Dendritic cell treated with granulocyte-macrophage colony-stimulating factor and Interleukin-4, amounts not matched to agents 40 ng/mL and 50 ng/mL, for 4 days (primary cell): ENCODE data around the gene F2RL1.
"Not testable (repeated sequence)": the region's sequence is repeated elsewhere in the genome, so short reads cannot be mapped to it uniquely, and the experiment has no call there.

Source experiments
- H3K27ac Mint-ChIP-seq: one replicate; pipeline ENCODE4 v1.8.0; 2022; ENCODE audit warnings: mild to moderate bottlenecking, mixed read lengths
- H3K27me3 Mint-ChIP-seq: one replicate; pipeline ENCODE4 v1.8.0; 2022; ENCODE audit warnings: mild to moderate bottlenecking, mixed read lengths
- H3K36me3 Mint-ChIP-seq: one replicate; pipeline ENCODE4 v1.8.0; 2022; ENCODE audit warnings: low read depth, mixed read lengths
- H3K4me1 Mint-ChIP-seq: one replicate; pipeline ENCODE4 v1.8.0; 2022; ENCODE audit warnings: low read depth, mixed read lengths
- H3K4me3 Mint-ChIP-seq: one replicate; pipeline ENCODE4 v1.8.0; 2022; ENCODE audit warnings: mild to moderate bottlenecking, moderate library complexity, mixed read lengths
- H3K9me3 Mint-ChIP-seq: one replicate; pipeline ENCODE4 v1.8.0; 2022; ENCODE audit warnings: mixed read lengths
- intact Hi-C: fragments of 100-400 bp; cut with micrococcal nuclease; formaldehyde crosslinking; loops from one replicate; pipeline ENCODE4 v1.15.0; 2022

The F2RL1 gene

DNA sequence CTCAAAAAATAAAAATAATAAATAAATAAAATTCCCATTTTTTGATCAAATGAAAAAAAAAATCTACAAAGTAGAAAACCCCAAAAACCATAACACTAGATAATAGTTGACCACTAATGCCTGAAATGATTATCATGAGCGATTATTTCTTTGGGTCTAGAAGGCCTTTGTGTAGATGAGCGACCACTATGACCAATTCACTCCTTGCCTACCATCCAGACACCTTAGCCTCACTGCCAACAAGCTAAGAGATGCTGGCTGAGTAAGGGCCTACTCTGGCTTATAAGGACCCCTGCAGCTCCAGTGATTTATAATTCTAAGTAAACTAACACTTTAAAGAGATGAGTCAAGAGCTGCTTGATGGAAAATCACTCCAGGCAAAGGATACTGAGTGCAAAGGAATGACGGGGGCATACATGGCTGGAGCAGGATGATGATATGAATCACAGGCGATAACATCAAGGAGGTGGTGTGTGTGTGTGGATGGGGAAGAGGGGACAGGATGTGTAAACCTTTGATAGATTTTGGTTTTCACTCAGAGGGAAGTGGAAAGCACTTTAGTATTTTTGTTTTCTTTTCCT is 4.8 kb upstream of the F2RL1 start:
- intact Hi-C loops: no loop called here
- peaks cover 20% of the 10 kb centered on the region for H3K27me3 Mint-ChIP-seq
- no peaks in the 10 kb centered on the region for H3K36me3 Mint-ChIP-seq
- no peak overlapping the region for H3K27ac Mint-ChIP-seq
- H3K9me3 Mint-ChIP-seq: no peaks in the 10 kb centered on the region
- H3K4me1 Mint-ChIP-seq: peaks cover 8% of the 10 kb centered on the region
- H3K4me3 Mint-ChIP-seq: no peak overlapping the region

DNA sequence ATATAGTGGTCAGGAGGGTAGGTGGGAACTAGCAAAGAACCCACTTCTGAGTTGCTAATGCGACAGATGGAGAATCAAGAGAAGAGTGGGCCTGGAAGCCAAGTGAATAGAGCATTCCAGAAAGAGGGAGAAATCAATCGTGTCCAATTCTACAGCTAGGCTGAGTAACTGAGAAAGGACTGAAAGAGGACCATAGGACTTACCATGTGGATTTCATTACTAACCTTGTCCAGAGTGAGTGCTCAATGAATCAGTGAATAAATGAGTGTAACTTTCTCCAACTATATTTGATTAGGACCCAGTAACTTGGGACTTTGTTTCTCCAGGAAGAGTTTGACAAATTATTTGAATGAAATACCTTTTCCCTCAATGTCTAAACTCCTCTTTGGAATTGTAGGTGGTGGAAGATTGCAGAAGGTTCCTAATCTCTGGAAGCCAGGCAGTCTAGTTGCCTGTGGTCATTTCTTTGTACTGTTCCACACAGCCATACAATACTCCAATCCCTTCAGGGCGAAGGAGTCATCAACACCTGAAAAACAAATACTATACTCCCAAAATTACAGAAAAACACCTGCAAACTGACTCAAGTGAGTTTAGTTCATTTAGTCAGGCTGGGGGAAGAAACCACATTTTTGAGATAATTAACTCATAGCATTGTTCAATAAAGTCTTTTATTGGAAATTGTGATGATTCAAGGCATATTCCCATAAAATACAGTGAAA is 2.6 kb upstream of the F2RL1 start:
- intact Hi-C loops: no loop called here
- Mint-ChIP-seq H3K27ac (no peak overlapping the region), H3K4me1 (peaks cover 19% of the 10 kb centered on the region), H3K4me3 (no peak overlapping the region), H3K9me3 (no peaks in the 10 kb centered on the region), H3K27me3 (peaks cover 37% of the 10 kb centered on the region), H3K36me3 (no peaks in the 10 kb centered on the region)

DNA sequence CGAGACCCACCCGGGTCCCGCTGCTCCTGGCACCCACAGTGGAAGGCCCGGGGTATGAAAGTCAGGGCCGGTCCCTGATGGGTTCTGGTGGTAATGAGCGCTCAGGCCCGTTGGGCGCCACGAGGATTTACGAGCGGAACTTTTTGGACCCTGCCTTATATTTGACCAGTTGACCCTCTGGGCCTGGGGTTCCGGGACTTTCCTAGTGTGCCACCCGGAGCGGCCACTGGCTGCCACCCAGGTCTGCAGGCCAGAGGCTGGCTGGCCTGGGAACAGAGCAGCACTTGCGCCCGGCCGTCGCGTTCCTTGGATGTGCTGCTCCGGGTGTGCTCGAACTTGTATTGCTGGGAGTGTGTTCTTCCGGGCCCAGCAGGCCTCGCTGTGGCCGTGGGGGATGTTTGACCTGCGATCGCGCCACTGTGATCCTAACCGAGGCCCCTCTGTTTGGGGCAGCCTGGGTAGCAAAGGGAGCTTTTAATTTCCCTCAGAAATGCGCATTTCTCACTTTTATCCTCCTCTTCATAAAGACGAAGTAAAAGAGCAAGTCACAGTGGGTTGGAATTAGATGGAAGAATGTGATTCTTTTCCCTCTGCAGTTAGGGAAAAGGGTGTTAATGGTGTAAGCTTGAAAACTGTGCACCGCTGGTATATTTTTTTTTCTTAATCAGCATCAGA is 1.2 kb downstream of the F2RL1 start:
- Mint-ChIP-seq H3K9me3 (no peaks in the 10 kb centered on the region), H3K27me3 (peaks cover 39% of the 10 kb centered on the region), H3K36me3 (no peaks in the 10 kb centered on the region), H3K4me1 (peaks cover 19% of the 10 kb centered on the region), H3K4me3 (peak overlapping the region; percentile 74), H3K27ac (peak overlapping the region; percentile 69)
- intact Hi-C loops: no loop called here

DNA sequence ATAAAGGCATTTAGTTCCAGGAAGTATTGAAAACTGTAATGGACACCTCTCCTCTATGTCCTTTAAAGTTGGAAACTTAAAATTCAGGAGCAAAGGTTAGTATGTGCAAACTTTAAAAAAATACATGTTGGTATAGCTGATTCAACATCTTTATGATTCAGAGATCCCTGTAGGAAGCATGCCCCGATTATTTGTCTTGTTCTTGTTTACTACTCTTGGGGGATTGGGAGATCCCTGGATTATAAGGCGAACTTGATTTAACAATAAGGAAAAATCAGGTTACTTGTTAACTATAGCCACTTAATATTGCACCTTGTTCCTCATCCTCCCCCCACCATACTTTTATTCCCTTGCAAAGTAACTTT is 1.7 kb downstream of the F2RL1 start:
- Mint-ChIP-seq H3K27ac (peak overlapping the region; percentile 69), H3K4me3 (no peak overlapping the region), H3K27me3 (peaks cover 39% of the 10 kb centered on the region), H3K36me3 (no peaks in the 10 kb centered on the region), H3K9me3 (no peaks in the 10 kb centered on the region), H3K4me1 (peaks cover 19% of the 10 kb centered on the region)
- intact Hi-C loops: no loop called here

DNA sequence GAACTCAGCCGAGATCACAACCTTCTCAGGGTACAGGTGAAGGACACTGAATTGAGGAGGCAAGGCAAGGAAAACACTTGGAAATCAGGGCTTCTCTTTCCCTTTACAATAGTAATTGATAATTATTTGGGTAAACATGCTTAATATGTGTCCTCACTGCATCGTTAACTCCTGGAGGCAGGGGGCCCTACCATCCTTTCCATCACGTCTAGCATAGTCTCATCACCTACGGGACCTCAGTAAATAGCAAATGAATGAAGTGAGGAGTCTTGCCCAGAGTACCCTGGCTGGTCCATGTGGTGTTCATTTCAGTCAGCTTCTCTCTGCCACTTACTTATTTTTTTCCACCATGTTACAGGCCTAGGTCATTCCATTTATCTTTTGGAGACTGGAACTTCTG is 2.3 kb downstream of the F2RL1 start:
- Mint-ChIP-seq H3K27ac (no peak overlapping the region), H3K27me3 (peaks cover 37% of the 10 kb centered on the region), H3K9me3 (no peaks in the 10 kb centered on the region), H3K36me3 (no peaks in the 10 kb centered on the region), H3K4me1 (peaks cover 19% of the 10 kb centered on the region), H3K4me3 (no peak overlapping the region)
- intact Hi-C loops: no loop called here

DNA sequence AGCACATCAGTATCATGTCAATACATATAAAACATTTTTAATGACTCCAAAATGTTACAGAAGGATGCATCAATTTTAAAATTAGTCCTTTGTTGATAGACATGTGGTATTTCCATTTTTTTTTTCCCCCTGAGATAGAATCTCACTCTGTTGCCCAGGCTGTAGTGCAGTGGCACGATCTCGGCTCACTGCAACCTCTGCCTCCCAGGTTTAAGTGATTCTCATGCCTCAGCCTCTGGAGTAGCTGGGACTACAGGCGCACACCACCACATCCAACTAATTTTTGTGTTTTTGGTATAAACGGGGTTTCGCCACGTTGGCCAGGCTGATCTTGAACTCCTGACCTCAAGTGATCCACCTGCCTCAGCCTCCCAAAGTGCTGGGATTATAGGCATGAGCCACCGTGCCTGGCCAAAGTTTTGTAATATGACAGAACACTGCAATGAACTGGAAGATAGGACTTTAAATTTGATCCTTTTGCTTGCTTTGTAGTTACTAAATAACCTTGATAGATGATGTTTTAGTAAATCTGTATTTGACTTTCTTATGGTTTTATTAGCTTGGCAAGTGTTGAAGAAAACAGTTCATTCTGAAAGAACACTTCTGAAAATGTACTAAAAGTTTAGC is 3.4 kb downstream of the F2RL1 start:
- H3K27ac Mint-ChIP-seq, H3K4me3 Mint-ChIP-seq, H3K36me3 Mint-ChIP-seq, intact Hi-C loops, H3K9me3 Mint-ChIP-seq: not testable (repeated sequence)
- H3K4me1 Mint-ChIP-seq: peaks cover 19% of the 10 kb centered on the region
- H3K27me3 Mint-ChIP-seq: peaks cover 35% of the 10 kb centered on the region

DNA sequence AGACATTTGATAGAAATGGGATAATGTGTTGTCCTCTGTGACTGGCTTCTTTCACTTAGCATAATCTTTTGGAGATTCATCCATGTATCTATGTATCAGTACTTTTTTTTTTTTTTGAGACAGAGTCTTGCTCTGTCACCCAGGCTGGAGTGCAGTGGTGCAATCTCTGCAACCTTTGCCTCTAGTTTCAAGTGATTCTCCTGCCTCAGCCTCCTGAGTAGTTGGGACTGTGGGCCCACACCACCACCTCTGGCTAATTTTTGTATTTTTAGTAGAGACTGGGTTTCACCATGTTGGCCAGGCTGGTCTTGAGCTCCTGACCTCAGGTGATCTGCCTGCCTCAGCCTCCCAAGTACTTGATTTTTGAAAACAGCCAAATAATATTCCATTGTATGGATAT is 7.6 kb downstream of the F2RL1 start:
- H3K4me3 Mint-ChIP-seq, H3K9me3 Mint-ChIP-seq, intact Hi-C loops, H3K27me3 Mint-ChIP-seq, H3K4me1 Mint-ChIP-seq, H3K36me3 Mint-ChIP-seq, H3K27ac Mint-ChIP-seq: not testable (repeated sequence)

DNA sequence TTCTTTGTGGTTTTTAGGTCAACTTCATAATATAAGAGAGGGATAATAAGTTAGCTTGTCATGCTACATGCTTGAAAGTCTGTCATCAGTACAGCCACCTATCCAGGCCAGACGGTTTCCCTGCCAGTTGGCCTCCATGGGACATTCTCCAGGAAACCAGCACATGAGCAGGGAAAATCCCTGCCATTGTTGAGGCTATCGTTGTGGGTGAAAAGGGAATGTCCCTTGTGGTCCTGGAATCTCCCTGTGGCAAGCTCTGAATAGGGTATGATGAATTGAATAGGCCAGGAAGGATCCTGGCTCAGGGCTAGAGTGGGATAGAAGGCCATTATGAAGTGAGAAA is 12.3 kb downstream of the F2RL1 start:
- Mint-ChIP-seq H3K4me3 (no peak overlapping the region), H3K27me3 (no peaks in the 10 kb centered on the region), H3K27ac (no peak overlapping the region), H3K9me3 (no peaks in the 10 kb centered on the region), H3K36me3 (no peaks in the 10 kb centered on the region), H3K4me1 (peaks cover 6% of the 10 kb centered on the region)
- intact Hi-C loops: no loop called here

DNA sequence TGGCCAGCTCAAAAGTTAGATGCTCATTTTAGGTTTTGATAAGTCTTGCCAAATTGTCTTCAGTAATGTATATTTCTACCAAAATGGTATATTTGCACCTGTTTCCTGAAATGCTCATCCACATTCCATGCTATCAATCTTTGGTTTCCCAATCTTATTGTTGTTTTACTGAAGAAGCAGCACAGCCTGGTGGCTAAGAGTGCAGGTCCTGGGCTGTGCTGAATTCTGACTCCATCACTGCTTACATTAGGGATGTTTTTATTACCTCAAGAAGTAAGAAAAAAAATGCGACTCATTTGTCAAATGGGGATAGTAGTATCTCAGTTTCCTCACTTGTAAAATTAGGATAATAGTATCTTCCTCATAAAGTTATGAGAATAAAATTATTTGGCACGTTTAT is 17.4 kb downstream of the F2RL1 start:
- intact Hi-C loops: no loop called here
- Mint-ChIP-seq H3K9me3 (no peaks in the 10 kb centered on the region), H3K36me3 (no peaks in the 10 kb centered on the region), H3K4me3 (no peak overlapping the region), H3K27me3 (no peaks in the 10 kb centered on the region), H3K4me1 (peaks cover 11% of the 10 kb centered on the region), H3K27ac (no peak overlapping the region)

DNA sequence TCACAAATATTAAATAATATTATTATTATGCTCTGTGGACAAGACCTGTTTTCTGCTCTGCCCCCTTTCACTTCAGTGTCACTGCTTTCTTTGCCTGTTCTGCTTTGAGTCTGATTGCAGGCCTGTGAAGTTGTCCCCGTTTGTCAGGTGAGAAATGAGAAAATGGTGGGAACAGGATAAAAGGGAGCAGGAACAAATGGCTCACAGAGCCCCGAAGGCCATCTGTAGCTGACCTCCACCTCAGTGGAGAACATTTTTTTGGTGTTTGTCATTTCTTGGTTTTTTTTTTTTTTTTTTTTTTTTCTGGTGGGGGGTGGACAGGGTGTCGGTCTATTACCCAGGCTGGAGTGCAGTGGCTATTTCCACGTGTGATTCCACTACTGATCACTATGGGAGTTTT is 17.8 kb downstream of the F2RL1 start:
- H3K9me3 Mint-ChIP-seq: no peaks in the 10 kb centered on the region
- H3K27me3 Mint-ChIP-seq: no peaks in the 10 kb centered on the region
- peaks cover 14% of the 10 kb centered on the region for H3K4me1 Mint-ChIP-seq
- no peak overlapping the region for H3K27ac Mint-ChIP-seq
- no peak overlapping the region for H3K4me3 Mint-ChIP-seq
- H3K36me3 Mint-ChIP-seq: no peaks in the 10 kb centered on the region
- intact Hi-C loops: no loop called here

DNA sequence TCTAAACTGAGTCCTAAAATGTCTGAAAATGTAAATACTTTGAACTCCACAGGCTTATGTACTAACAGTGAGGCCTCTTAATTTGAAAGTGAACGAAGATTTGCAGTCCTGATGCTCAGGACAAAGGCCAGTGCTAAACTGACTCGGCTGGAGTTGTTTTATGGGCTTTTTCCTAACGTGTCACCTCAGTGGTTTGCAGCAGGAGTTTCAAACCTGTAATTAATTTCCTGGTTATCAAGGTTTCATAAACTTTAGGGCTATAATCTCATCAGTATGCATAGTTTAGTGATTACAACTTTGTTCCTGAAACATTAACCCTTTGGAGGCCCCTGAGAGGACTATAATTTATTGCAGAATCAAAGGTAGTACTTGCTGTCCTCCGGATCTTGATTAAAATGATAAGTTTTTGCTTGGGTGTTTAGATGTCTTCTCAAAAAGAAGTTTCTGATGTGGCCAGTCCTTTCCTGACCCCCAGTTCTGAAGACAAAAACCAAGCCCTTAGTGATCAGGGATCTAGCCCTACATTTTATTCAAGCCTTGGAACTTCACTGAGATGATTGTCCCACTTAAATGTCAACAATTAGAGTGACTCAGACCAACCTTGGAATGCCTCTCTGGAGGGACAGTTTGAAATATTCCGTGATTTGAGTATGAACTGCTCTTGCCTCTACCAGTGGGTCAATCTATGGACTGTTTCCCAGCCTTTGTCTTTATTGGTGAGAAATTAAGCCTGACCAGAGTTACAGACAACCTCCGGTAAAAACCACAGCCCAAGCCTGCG is 19.8 kb downstream of the F2RL1 start:
- Mint-ChIP-seq H3K4me1 (peaks cover 14% of the 10 kb centered on the region), H3K27me3 (no peaks in the 10 kb centered on the region), H3K9me3 (no peaks in the 10 kb centered on the region), H3K4me3 (no peak overlapping the region), H3K27ac (no peak overlapping the region), H3K36me3 (no peaks in the 10 kb centered on the region)
- intact Hi-C loops: no loop called here

DNA sequence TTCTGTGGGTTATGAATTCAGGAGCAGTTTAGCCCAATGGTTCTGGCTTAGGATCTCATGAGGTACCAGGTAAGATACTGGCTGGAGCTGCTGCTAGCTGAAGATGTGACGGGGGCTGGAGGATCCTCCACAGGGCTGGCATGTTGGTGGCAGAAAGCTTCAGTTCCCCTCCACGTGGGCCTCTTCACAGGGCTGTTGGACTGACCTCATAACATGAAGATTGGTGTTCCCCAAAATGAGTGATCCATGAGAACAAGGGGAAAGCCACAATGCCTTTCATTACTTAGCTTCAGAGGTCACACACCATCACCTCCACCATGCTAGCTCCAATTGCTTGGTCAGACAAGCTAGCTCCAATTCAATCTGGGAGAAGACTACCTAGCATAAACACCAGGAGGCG is 22.5 kb downstream of the F2RL1 start:
- intact Hi-C loops: no loop called here
- peaks cover 34% of the 10 kb centered on the region for H3K4me1 Mint-ChIP-seq
- no peaks in the 10 kb centered on the region for H3K27me3 Mint-ChIP-seq
- no peak overlapping the region for H3K27ac Mint-ChIP-seq
- H3K4me3 Mint-ChIP-seq: no peak overlapping the region
- no peaks in the 10 kb centered on the region for H3K36me3 Mint-ChIP-seq
- no peaks in the 10 kb centered on the region for H3K9me3 Mint-ChIP-seq

DNA sequence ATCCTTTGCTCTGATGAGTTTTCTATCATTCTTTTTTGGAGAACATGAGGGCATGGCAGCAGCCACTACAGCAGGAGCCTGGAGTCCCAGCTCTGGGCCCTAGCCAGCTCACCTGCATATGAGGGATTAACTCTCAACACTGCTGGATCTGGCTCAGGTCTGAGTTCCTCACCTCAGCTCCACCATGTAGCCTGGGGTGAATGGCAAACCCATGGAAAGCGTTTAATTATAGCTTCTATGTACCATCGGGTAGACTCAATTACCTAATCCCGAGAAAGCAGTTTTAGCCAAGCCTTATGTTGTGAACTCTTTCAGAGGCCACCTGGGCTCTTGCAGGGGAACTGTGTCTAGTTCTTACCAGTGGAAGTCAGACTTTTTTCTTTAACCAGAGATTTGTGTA is 27.1 kb downstream of the F2RL1 start:
- Mint-ChIP-seq H3K36me3 (no peaks in the 10 kb centered on the region), H3K9me3 (no peaks in the 10 kb centered on the region), H3K27ac (no peak overlapping the region), H3K4me1 (peaks cover 44% of the 10 kb centered on the region), H3K27me3 (no peaks in the 10 kb centered on the region), H3K4me3 (no peak overlapping the region)
- intact Hi-C loops: no loop called here
